ENCODE results near the gene PLPP6.
"Not testable (repeated sequence)": the region's sequence is repeated elsewhere in the genome, so short reads cannot be mapped to it uniquely, and the experiment has no call there.

PLPP6 gene

GRCh38 chr9:4662108-4662988, at the start of gene PLPP6:
Gene PLPP6, plus strand, starts transcription at chr9:4662294. Its CDS starts 82 bp downstream, at chr9:4662376.
- DNase-seq = peak; percentile 89

DNA sequence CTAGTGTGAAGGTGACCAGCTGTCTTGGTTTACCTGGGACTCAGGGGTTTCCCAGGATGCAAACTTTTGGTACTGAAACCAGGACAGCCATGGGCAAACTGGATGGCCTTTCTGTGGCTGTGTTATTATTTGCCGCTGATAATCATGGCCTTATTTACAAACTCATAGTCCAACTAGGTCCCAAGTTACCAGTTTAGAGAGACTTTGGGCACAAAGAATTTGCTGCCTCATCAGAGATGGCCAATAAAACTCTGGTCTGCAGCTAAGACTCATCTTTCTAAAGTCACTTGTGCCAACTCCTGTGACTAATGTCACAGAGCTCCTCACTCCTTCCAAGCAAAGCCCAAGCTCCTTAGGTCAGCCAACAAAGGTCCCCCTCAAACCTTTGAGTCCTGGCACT, 47.5 kb upstream of the PLPP6 start:
- DNase-seq = no peak

- DNase-seq = no peak
Observed at GRCh38 chr9:4615251-4615650, 46.8 kb upstream of the PLPP6 start.

DNA sequence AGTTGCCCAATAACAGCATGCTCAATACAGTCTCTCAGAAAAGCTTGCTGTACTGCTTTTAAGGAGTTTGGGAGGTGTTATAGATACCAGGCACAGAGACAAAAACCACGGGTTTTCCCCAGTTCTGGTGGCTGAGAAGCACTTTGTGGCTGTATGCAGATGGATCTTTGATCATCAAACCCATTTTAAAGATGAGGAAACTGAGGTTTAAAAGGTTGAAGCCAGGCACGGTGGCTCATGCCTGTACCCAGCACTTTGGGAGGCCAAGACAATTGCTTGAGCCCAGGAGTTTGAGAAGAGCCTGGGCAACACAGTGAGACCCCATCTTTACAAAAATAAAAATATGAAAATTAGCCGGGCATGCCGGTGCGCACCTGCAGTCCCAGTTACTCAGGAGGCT, 46.3 kb upstream of the PLPP6 start:
- DNase-seq = no peak

- DNase-seq = no peak
Observed at GRCh38 chr9:4617752-4618151, 44.3 kb upstream of the PLPP6 start.

GRCh38 chr9:4618700-4619099, 43.4 kb upstream of the PLPP6 start:
- no peak for DNase-seq

DNA sequence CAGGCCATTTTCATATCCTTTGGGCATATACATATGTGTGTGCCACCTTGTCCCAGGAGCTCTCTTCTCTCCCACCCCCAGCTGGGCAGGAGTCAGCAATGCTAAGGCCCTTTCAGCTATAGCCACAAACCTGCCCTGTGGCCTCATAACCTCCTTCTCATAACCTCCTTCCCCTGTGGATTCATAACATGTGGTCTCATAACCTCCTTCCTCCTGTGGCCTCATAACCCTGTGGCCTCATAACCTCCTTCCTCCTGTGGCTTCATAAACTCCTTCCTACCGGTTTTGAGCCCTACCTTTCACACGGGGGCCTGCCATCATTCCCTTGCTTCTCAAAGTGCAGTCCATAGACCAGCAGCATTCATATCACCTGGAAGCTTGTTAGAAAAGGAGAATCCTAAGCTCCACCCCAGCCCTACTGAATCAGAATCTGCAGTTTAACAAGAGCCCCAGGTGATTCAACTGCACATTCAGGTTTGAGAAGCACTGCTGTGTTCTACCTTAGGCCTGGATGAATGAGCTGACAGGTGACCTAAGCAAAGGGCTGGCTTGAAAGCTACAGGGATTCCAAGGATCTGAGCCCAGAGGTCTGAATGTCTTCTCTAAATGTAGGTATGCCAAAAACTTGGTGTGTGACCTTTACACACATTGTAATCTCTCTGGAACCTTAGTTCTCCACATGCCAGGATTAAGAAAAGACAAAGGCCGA, 41.9 kb upstream of the PLPP6 start:
- no peak for DNase-seq

DNA sequence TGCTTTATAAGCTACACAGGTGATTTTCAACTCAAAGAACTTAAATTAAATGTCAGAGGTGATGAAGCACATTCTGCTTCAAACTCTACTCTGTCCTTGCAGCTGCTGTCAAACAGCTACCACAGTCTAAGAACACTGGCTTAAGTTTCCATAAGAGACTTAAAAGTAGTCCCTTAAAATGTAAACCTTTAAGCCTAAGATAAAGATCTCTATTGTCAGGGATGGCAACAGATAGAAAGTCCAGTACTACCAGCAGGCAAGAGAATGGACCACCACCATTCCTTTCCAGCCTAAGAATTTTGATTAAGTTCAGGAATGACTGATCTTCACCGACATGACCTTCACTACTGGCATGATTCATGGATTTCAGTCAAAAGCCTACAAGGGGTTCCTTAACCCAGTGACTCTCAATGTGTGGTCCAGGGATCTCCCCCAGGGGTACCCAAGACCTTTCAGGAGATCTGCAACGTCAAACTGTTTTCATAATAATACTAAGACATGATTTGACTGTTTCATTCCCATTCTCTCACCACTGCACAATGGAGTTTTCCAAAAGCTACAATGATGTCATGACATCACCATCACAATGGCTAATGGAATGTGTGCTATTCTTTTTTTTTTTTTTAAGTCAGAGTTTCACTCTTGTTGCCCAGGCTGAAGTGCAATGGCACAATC, 41.1 kb upstream of the PLPP6 start:
- no peak for DNase-seq

DNA sequence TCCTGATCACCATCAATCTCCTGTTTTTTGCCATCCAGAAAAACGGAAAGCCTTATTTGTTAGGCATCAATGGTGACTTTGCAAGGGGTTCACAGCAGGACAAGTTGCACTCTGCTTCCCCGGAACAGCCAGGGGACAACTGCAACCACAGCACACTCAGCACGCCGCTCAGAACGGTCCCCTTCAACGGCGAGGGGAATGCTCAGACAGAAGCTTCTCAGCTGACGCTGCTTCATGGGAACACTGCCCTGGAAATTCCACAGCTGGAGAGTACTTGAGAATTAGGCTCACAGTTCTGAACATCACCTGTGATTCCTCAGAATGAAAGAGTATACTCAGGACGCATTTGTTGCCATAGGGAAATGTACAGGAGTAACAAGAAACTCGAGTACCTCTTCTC, 40.1 kb upstream of the PLPP6 start:
- DNase-seq = no peak

DNA sequence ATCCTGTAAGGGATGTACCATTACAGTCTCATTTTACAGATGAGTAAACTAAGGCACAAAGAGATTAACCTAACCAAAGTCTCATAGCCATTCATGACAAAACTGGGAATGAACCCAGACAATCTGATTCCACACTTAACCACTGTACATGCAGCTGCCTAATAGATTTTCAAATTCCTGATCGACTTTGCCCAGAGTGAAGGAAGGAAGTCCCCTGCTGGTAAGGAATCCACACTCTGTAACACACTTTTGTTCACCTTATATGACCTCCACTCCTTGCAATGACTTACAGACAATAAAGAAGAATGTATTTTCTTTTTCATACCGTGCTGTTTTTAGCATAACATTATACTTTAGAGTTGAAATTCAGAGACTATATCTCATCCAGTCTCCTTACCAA, 31.3 kb upstream of the PLPP6 start:
- DNase-seq = no peak

- no peak for DNase-seq
Observed at GRCh38 chr9:4638968-4639367, 23.1 kb upstream of the PLPP6 start.

- DNase-seq = no peak
Observed at GRCh38 chr9:4639420-4639819, 22.7 kb upstream of the PLPP6 start.

DNA sequence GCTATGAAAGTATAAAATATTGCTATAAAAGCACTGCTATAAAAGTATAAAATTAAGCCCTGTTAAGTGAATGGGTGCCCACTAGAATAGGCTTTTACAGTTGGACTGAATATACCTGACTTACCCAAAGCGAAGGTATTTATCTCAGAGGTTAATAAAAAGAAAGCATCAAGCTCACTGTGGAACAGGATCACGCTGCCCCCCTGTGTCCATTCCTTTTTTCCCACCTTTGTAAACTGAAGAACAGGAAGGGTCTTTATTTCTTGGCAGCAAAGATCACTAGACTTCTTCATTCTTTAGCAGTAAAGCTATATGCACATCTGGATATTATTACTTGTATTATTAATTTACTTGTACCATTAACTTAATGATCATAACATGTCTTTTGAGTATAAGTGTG, 22.1 kb upstream of the PLPP6 start:
- peak; percentile 54 for DNase-seq

DNA sequence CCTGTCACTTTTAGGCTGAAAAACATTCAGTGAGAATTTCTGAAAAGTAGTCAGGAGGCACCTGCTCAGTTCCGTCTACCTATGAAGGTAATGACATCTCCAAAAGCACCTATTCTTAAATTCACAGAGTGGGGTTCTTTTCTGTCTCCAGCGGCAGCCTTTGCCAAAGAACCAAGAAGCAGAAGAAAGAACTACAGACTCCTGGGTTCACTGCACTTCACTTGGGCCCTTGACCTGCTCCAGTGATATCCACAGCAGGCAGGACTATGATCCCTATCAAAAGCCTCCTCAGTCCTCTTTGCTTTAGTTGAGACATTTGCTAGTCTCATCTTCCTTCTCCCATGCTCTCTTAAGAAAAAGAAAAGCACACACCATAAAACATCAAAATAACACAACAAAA, 19.7 kb upstream of the PLPP6 start:
- no peak for DNase-seq

DNA sequence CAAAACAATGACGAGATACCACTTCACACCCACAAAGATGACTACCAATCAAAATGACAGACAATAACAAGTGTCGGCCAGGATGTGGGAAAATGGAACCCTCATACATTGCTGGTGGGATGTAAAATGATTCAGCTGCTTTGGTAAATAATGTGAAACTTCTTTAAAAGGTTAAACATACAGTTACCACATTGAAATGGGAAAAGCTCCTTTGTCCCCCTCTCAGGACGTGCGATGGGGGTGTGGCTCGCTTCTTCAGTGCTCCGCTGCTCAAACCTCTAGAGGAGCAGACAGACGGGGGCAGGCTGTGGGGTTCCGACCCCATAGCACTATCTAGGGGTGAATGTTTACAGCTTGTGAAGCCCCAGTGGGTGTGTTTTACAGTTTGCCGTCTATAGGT, 8.0 kb upstream of the PLPP6 start:
- DNase-seq = no peak

DNA sequence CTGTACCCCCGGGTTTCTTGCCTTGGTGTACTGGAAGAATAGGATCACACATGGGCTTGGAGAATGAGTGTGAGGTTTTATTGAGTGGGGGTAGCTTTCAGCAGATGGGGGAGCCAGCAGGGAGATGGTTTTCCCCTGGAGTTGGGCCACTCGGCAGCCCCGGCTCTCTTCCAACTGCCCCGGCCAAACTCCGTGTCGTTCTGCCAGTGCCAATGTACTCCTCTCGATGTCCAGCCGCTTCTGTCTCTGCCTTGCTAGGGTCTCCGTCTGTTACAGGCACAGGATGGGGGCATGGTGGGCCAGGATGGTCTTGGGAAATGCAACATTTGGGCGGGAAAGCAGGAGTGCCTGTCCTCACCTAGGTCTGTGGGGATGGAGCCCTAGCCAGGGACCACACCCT, 7.6 kb upstream of the PLPP6 start:
- DNase-seq = no peak

- DNase-seq = not testable (repeated sequence)
Observed at GRCh38 chr9:4656196-4656595, 5.9 kb upstream of the PLPP6 start.

DNA sequence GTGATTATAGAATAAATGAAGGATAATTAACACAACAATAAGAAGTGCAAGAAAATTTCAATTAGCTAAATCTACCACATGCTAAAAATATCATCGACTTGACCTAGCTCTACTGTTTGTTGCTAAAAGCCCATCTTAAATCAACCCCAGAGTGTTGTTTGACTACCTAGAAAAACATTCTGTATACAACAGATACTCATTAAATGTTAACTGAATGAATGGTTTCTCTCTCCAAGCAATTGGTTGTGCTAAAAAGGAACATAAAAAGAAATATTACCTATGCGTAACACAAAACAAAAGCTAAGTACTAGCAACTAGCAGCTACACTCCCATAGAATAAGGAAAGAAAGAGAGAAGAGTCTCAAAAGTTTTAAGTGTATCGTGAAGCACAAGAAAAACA, 5.5 kb upstream of the PLPP6 start:
- no peak for DNase-seq

- DNase-seq = no peak
Observed at GRCh38 chr9:4657426-4658159, 4.5 kb upstream of the PLPP6 start.

DNA sequence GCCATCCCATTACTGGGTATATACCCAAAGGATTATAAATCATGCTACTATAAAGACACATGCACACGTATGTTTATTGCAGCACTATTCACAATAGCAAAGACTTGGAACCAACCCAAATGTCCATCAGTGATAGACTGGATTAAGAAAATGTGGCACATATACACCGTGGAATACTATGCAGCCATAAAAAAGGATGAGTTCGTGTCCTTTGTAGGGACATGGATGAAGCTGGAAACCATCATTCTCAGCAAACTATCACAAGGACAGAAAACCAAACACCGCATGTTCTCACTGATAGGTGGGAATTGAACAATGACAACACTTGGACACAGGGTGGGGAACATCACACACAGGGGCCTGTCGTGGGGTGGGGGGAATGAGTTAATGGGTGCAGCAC, 1.4 kb upstream of the PLPP6 start:
- not testable (repeated sequence) for DNase-seq

DNA sequence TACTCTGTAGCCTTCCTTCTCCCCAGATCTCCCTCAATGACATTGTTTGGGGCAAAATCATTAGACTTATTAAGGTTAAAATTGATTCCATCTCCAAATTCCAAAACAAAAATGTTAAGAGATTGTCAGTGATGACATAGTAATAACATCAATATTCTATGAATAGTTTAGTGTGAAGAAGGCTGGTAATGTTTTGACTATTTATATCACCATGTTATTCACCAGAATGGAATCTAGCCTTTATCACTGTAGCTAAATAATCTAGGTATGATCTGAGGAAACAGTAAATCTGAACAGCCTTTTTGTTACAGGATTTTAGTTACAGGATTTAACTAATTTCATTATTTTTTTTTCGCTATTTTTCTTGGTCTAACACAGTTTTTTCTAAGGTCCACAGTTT, 929 bp upstream of the PLPP6 start:
- no peak for DNase-seq

DNA sequence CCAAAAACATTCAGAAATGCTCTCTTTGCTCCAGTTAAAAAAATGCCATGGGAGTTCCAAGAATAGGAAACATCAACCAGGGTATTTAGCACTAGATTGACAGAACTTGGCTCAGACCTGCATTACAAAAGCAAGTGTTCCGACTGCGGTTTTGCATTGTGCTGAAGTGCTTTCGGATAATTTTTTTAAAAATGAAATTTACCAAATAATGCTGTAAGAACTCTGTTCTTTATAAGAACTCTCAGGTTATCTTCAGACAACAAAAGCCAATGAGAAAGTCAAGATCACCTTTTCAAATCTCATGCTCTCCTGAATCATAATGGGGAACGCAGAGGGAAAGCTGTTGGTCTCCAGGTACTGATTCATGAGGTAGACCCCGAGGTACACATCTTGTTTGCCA, 483 bp upstream of the PLPP6 start:
- no peak for DNase-seq

Measured in hematopoietic multipotent progenitor cell treated with erythropoietin and hydrocortisone succinate and interleukin-3 and kit ligand, for 6 days (in vitro differentiated cells).